Measurements from ENCODE around the gene USP50. TPM values are rescaled to one million over a fixed set of nuclear protein-coding genes. Genes with fewer than 3 reads are reported as not detected.
"Not testable (repeated sequence)": the region's sequence is repeated elsewhere in the genome, so short reads cannot be mapped to it uniquely, and the experiment has no call there.

USP50 gene
- total RNA-seq = 1.1 TPM

GRCh38 chr15:50546566-50546965 lies at the start of gene USP50:
Gene USP50, minus strand, starts transcription at chr15:50546666. Its CDS starts 141 bp downstream, at chr15:50546525.
- intact Hi-C loops (cut with DNase I) = no loop called here
- ATAC-seq = no peak
- no peak for DNase-seq (ENCODE audit: low spot score)

GRCh38 chr15:50594311-50594710 lies 47.8 kb upstream of the USP50 start:
- ATAC-seq (no peak), DNase-seq (ENCODE audit: low spot score) (no peak)
- intact Hi-C loops (cut with DNase I) = no loop called here

- no peak for ATAC-seq
- intact Hi-C loops (cut with DNase I) = no loop called here
- no peak for DNase-seq (ENCODE audit: low spot score)
These were observed 47.3 kb upstream of the USP50 start for GRCh38 chr15:50593761-50594160.

- DNase-seq (ENCODE audit: low spot score) (no peak), ATAC-seq (no peak)
- intact Hi-C loops (cut with DNase I) = no loop called here
These were observed 43.8 kb upstream of the USP50 start for GRCh38 chr15:50590288-50590687.

- DNase-seq (ENCODE audit: low spot score) (no peak), ATAC-seq (no peak)
- intact Hi-C loops (cut with DNase I) = no loop called here
These were observed 31.0 kb upstream of the USP50 start for GRCh38 chr15:50577492-50577891.

- DNase-seq (ENCODE audit: low spot score) = no peak
- intact Hi-C loops (cut with DNase I) = no loop called here
- no peak for ATAC-seq
These were observed 29.7 kb upstream of the USP50 start for GRCh38 chr15:50576166-50576565.

- intact Hi-C loops (cut with DNase I); ATAC-seq; DNase-seq (ENCODE audit: low spot score): not testable (repeated sequence)
These were observed 27.4 kb upstream of the USP50 start for GRCh38 chr15:50573842-50574241.

GRCh38 chr15:50563756-50564155 lies 17.3 kb upstream of the USP50 start:
- ATAC-seq (no peak), DNase-seq (ENCODE audit: low spot score) (no peak)
- intact Hi-C loops (cut with DNase I) = no loop called here

GRCh38 chr15:50562735-50563640 lies 16.5 kb upstream of the USP50 start:
- intact Hi-C loops (cut with DNase I) = no loop called here
- ATAC-seq = no peak
- DNase-seq (ENCODE audit: low spot score) = no peak

GRCh38 chr15:50558012-50558411 lies 11.5 kb upstream of the USP50 start:
- ATAC-seq (no peak), DNase-seq (ENCODE audit: low spot score) (no peak)
- intact Hi-C loops (cut with DNase I) = no loop called here

- no peak for ATAC-seq
- intact Hi-C loops (cut with DNase I) = no loop called here
- DNase-seq (ENCODE audit: low spot score) = no peak
These were observed 10.3 kb upstream of the USP50 start for GRCh38 chr15:50556642-50557371.

GRCh38 chr15:50552238-50552637 lies 5.8 kb upstream of the USP50 start:
- intact Hi-C loops (cut with DNase I) = no loop called here
- no peak for ATAC-seq
- no peak for DNase-seq (ENCODE audit: low spot score)

- intact Hi-C loops (cut with DNase I) = no loop called here
- DNase-seq (ENCODE audit: low spot score) = no peak
- no peak for ATAC-seq
These were observed 2.9 kb upstream of the USP50 start for GRCh38 chr15:50549326-50549725.

- DNase-seq (ENCODE audit: low spot score) (no peak), ATAC-seq (no peak)
- intact Hi-C loops (cut with DNase I) = no loop called here
These were observed 2.1 kb downstream of the USP50 start for GRCh38 chr15:50544368-50544767.

GRCh38 chr15:50543556-50543955 lies 2.9 kb downstream of the USP50 start:
- DNase-seq (ENCODE audit: low spot score) = no peak

GRCh38 chr15:50542887-50543210 lies 3.6 kb downstream of the USP50 start:
- peak; percentile 23 for ATAC-seq
- intact Hi-C loops (cut with DNase I) = no loop called here
- DNase-seq (ENCODE audit: low spot score) = no peak

More at GRCh38 chr15:50543556-50543955, 2.9 kb downstream of the USP50 start:
- no peak for ATAC-seq
- intact Hi-C loops (cut with DNase I) = no loop called here

GRCh38 chr15:50531766-50532165 lies 14.7 kb downstream of the USP50 start:
- DNase-seq (ENCODE audit: low spot score) (no peak), ATAC-seq (peak; percentile 84)
- intact Hi-C loops (cut with DNase I) = no loop called here

- DNase-seq (ENCODE audit: low spot score) = no peak
- intact Hi-C loops (cut with DNase I) = no loop called here
- no peak for ATAC-seq
These were observed 15.3 kb downstream of the USP50 start for GRCh38 chr15:50531163-50531562.

GRCh38 chr15:50523851-50524251 lies 22.6 kb downstream of the USP50 start:
- intact Hi-C loops (cut with DNase I) = no loop called here
- no peak for ATAC-seq

GRCh38 chr15:50519740-50520425 lies 26.6 kb downstream of the USP50 start:
- ATAC-seq (no peak), DNase-seq (ENCODE audit: low spot score) (no peak)
- intact Hi-C loops (cut with DNase I) = no loop called here

More at GRCh38 chr15:50523851-50524251, 22.6 kb downstream of the USP50 start:
- DNase-seq (ENCODE audit: low spot score) = no peak
